BLaER1 treated with 17β-estradiol and CSF1 and Interleukin-3, amounts not matched to agents 10 nM and 100 nM (cell line): ENCODE results near the gene DOCK4.

Experiments used
- H3K27ac ChIP-seq, 11 experiments: shearing (Covaris generic); formaldehyde crosslinking; 2 replicates each; pipeline ENCODE4 v1.8.1; 2022
- H3K27me3 ChIP-seq, 11 experiments: shearing (Covaris generic); formaldehyde crosslinking; 2 replicates each; pipeline ENCODE4 v1.8.1; 2022
- H3K36me3 ChIP-seq, 11 experiments: shearing (Covaris generic); formaldehyde crosslinking; 2 replicates each; pipeline ENCODE4 v1.8.1; 2022
- H3K4me1 ChIP-seq, 10 experiments: shearing (Covaris generic); formaldehyde crosslinking; 2 replicates each; pipeline ENCODE4 v1.8.1; 2022
- H3K4me2 ChIP-seq, 11 experiments: shearing (Covaris generic); formaldehyde crosslinking; 2 replicates each; pipeline ENCODE4 v1.8.1; 2022
- H3K4me3 ChIP-seq, 10 experiments: shearing (Covaris generic); formaldehyde crosslinking; 2 replicates each; pipeline ENCODE4 v1.8.1; 2022
- H3K9ac ChIP-seq, 11 experiments: shearing (Covaris generic); formaldehyde crosslinking; 2 replicates each; pipeline ENCODE4 v1.8.1; 2022
- H3K9me3 ChIP-seq, 11 experiments: shearing (Covaris generic); formaldehyde crosslinking; replicated peaks in 1 of 11; 2 replicates each; pipeline ENCODE4 v1.8.1; 2022
- H4K20me1 ChIP-seq, 11 experiments: shearing (Covaris generic); formaldehyde crosslinking; 2 replicates each; pipeline ENCODE4 v1.8.1; 2022
- Cebpa-rat ChIP-seq, 11 experiments: shearing (Covaris generic); IDR thresholded peaks; 2 replicates each; pipeline ENCODE4 v1.8.1; 2022

Gene DOCK4

DNA sequence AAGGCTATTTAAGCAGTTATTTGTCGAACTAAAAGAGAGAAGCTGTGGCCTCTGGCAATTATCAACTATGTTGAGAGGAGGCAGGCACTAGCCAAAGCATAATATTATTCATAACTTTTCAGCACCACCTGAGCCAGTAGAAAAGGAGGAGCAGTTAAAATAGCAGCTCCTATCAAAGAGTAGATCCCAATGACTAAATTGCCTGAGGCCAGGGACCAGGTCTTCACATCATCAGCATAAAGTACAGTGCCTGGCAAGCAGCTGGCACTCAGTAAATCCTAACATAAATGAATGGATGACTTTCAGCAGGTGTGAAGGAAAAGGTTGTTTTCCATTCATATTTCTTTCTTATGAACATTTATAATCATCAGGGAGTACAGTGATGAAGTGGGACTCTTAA is 334.9 kb downstream of the DOCK4 start:
- no peak overlapping the region for H3K4me3 ChIP-seq
- peaks cover 0 to 26% (median 0%) of the 10 kb centered on the region in 10 experiments; a peak in 6 of 20 replicates for H3K4me1 ChIP-seq
- no peak overlapping the region for H3K4me2 ChIP-seq
- peaks cover 0 to 100% (median 10%) of the 10 kb centered on the region in 11 experiments; a peak in 11 of 22 replicates for H3K36me3 ChIP-seq
- peaks cover 0 to 25% (median 0%) of the 10 kb centered on the region in 11 experiments; a peak in 3 of 22 replicates for H4K20me1 ChIP-seq
- no peaks in the 10 kb centered on the region for H3K27me3 ChIP-seq
- H3K9ac ChIP-seq = no peak overlapping the region
- no peak overlapping the region for H3K27ac ChIP-seq
- H3K9me3 ChIP-seq = no peaks in the 10 kb centered on the region
- no peak for TF ChIP-seq Cebpa-rat (IDR thresholded peaks at IDR 0.05)

- H3K9me3 ChIP-seq = no peaks in the 10 kb centered on the region
- no peak overlapping the region for H3K4me2 ChIP-seq
- no peak overlapping the region for H3K4me3 ChIP-seq
- H3K27me3 ChIP-seq = no peaks in the 10 kb centered on the region
- peaks cover 0 to 19% (median 0%) of the 10 kb centered on the region in 10 experiments; a peak in 6 of 20 replicates for H3K4me1 ChIP-seq
- H3K9ac ChIP-seq = no peak overlapping the region
- peaks cover 0 to 100% (median 18%) of the 10 kb centered on the region in 11 experiments; a peak in 12 of 22 replicates for H3K36me3 ChIP-seq
- peaks cover 0 to 26% (median 0%) of the 10 kb centered on the region in 11 experiments; a peak in 3 of 22 replicates for H4K20me1 ChIP-seq
- no peak for TF ChIP-seq Cebpa-rat (IDR thresholded peaks at IDR 0.05)
- H3K27ac ChIP-seq = no peak overlapping the region
Observed at GRCh38 chr7:111869280-111869679, 336.9 kb downstream of the DOCK4 start.

- Histone ChIP-seq H3K27ac (no peak overlapping the region), H3K36me3 (peaks cover 0 to 100% (median 18%) of the 10 kb centered on the region in 11 experiments; a peak in 12 of 22 replicates), H3K9ac (no peak overlapping the region), H3K9me3 (no peaks in the 10 kb centered on the region), H3K4me2 (no peak overlapping the region), H3K4me3 (no peak overlapping the region), H4K20me1 (peaks cover 0 to 21% (median 0%) of the 10 kb centered on the region in 11 experiments; a peak in 2 of 22 replicates), H3K27me3 (no peaks in the 10 kb centered on the region), H3K4me1 (peaks cover 0 to 15% (median 0%) of the 10 kb centered on the region in 10 experiments; a peak in 2 of 20 replicates)
- TF ChIP-seq Cebpa-rat (IDR thresholded peaks at IDR 0.05) = no peak
Observed at GRCh38 chr7:111867348-111867931, 338.8 kb downstream of the DOCK4 start.

DNA sequence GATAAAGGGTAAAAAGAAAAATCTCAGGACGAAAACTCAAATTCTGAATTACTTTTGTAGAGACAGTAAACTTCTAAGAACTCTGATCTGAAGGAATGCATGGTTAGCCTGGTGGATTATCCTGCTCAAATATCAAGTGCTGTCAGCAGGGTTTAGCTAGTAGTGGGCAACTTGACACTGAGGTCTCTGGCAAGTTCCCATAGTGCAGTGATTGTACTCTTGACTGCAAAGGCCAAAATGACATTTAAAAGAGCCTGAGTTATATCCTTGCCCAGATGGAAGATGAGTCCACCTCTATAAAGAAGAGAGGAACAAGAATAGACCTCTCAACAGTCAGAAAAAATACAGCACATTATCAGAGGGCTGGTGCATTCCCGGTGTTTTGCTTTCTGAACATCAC is 339.4 kb downstream of the DOCK4 start:
- Histone ChIP-seq H3K27me3 (no peaks in the 10 kb centered on the region), H3K9ac (no peak overlapping the region), H3K4me1 (peaks cover 0 to 15% (median 0%) of the 10 kb centered on the region in 10 experiments; a peak in 2 of 20 replicates), H3K4me2 (no peak overlapping the region), H3K4me3 (no peak overlapping the region), H3K36me3 (peaks cover 0 to 100% (median 18%) of the 10 kb centered on the region in 11 experiments; a peak in 12 of 22 replicates), H3K27ac (no peak overlapping the region), H3K9me3 (no peaks in the 10 kb centered on the region), H4K20me1 (peaks cover 0 to 21% (median 0%) of the 10 kb centered on the region in 11 experiments; a peak in 2 of 22 replicates)
- no peak for TF ChIP-seq Cebpa-rat (IDR thresholded peaks at IDR 0.05)

- H3K27me3 ChIP-seq = no peaks in the 10 kb centered on the region
Observed at GRCh38 chr7:111865430-111865829, 340.8 kb downstream of the DOCK4 start.

GRCh38 chr7:111864291-111864976 is 341.8 kb downstream of the DOCK4 start:
- H3K4me2 ChIP-seq = no peak overlapping the region
- H3K36me3 ChIP-seq = peaks cover 0 to 100% (median 28%) of the 10 kb centered on the region in 11 experiments; a peak in 13 of 22 replicates
- H3K9me3 ChIP-seq = peaks cover 0 to 10% (median 0%) of the 10 kb centered on the region in 11 experiments; a peak in 3 of 22 replicates
- peaks cover 0 to 17% (median 0%) of the 10 kb centered on the region in 11 experiments; a peak in 2 of 22 replicates for H4K20me1 ChIP-seq
- no peak overlapping the region for H3K9ac ChIP-seq
- no peak for TF ChIP-seq Cebpa-rat (IDR thresholded peaks at IDR 0.05)
- no peak overlapping the region for H3K4me3 ChIP-seq
- no peaks in the 10 kb centered on the region for H3K27me3 ChIP-seq
- H3K27ac ChIP-seq = no peak overlapping the region
- peaks cover 0 to 15% (median 0%) of the 10 kb centered on the region in 10 experiments; a peak in 2 of 20 replicates for H3K4me1 ChIP-seq

More at GRCh38 chr7:111865430-111865829, 340.8 kb downstream of the DOCK4 start:
- Histone ChIP-seq H3K9ac (no peak overlapping the region), H3K9me3 (peaks cover 0 to 3% (median 0%) of the 10 kb centered on the region in 11 experiments; a peak in 2 of 22 replicates), H3K4me3 (no peak overlapping the region), H4K20me1 (peaks cover 0 to 21% (median 0%) of the 10 kb centered on the region in 11 experiments; a peak in 2 of 22 replicates), H3K4me1 (peaks cover 0 to 15% (median 0%) of the 10 kb centered on the region in 10 experiments; a peak in 2 of 20 replicates), H3K36me3 (peaks cover 0 to 100% (median 20%) of the 10 kb centered on the region in 11 experiments; a peak in 13 of 22 replicates), H3K4me2 (peak overlapping the region in 1 of 11 experiments; percentile 9; a peak in 1 of 22 replicates), H3K27ac (no peak overlapping the region)
- TF ChIP-seq Cebpa-rat (IDR thresholded peaks at IDR 0.05) = no peak

- H4K20me1 ChIP-seq = peaks cover 0 to 14% (median 0%) of the 10 kb centered on the region in 11 experiments; a peak in 3 of 22 replicates
- TF ChIP-seq Cebpa-rat (IDR thresholded peaks at IDR 0.05) = no peak
- H3K27me3 ChIP-seq = no peaks in the 10 kb centered on the region
- no peak overlapping the region for H3K27ac ChIP-seq
- H3K36me3 ChIP-seq = peaks cover 0 to 100% (median 28%) of the 10 kb centered on the region in 11 experiments; a peak in 13 of 22 replicates
- H3K4me2 ChIP-seq = no peak overlapping the region
- peaks cover 0 to 15% (median 0%) of the 10 kb centered on the region in 10 experiments; a peak in 2 of 20 replicates for H3K4me1 ChIP-seq
- no peak overlapping the region for H3K9ac ChIP-seq
- no peak overlapping the region for H3K4me3 ChIP-seq
- peaks cover 0 to 10% (median 0%) of the 10 kb centered on the region in 11 experiments; a peak in 3 of 22 replicates for H3K9me3 ChIP-seq
Observed at GRCh38 chr7:111863269-111863668, 342.9 kb downstream of the DOCK4 start.

- Histone ChIP-seq H3K27ac (no peak overlapping the region), H3K36me3 (peaks cover 0 to 99% (median 18%) of the 10 kb centered on the region in 11 experiments; a peak in 13 of 22 replicates), H3K4me2 (no peak overlapping the region), H4K20me1 (peaks cover 0 to 24% (median 0%) of the 10 kb centered on the region in 11 experiments; a peak in 3 of 22 replicates), H3K4me3 (no peak overlapping the region), H3K9me3 (peaks cover 0 to 10% (median 0%) of the 10 kb centered on the region in 11 experiments; a peak in 3 of 22 replicates), H3K9ac (no peak overlapping the region), H3K27me3 (no peaks in the 10 kb centered on the region), H3K4me1 (no peaks in the 10 kb centered on the region)
- TF ChIP-seq Cebpa-rat (IDR thresholded peaks at IDR 0.05) = no peak
Observed at GRCh38 chr7:111860248-111860647, 346.0 kb downstream of the DOCK4 start.

DNA sequence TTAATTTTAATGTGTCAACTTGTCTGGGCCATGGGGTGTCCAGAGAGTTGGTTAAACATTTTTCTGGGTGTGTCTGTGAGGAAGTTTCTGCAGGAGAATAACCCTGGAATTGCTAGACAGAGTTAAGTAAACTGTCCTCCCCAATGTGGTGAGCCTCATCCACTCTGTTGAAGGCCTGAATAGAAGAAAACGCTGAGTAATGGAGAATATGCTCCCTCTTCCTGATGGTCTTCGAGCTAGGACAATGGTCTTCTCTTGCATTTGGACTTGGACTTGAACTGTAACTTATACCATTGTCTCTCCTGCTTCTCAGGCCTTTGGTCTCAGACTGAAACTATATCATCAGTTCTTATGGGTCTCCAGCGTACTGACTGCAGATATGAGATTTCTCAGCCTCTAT is 347.9 kb downstream of the DOCK4 start:
- Histone ChIP-seq H3K4me1 (no peaks in the 10 kb centered on the region), H3K4me3 (no peak overlapping the region), H3K9me3 (peaks cover 0 to 10% (median 0%) of the 10 kb centered on the region in 11 experiments; a peak in 3 of 22 replicates), H3K36me3 (peaks cover 0 to 99% (median 18%) of the 10 kb centered on the region in 11 experiments; a peak in 12 of 22 replicates), H3K27ac (no peak overlapping the region), H3K9ac (no peak overlapping the region), H4K20me1 (peaks cover 0 to 29% (median 0%) of the 10 kb centered on the region in 11 experiments; a peak in 3 of 22 replicates), H3K27me3 (no peaks in the 10 kb centered on the region), H3K4me2 (no peak overlapping the region)
- no peak for TF ChIP-seq Cebpa-rat (IDR thresholded peaks at IDR 0.05)
